Mucosa of gallbladder (tissue), 1 donor: ENCODE measurements around the gene TMEM156. TPM values are rescaled to one million over a fixed set of nuclear protein-coding genes. Genes with fewer than 3 reads are reported as not detected.
A peak's percentile ranks its signal among the peaks of the same experiment; 100 is the strongest.
"Not testable (repeated sequence)": the region's sequence is repeated elsewhere in the genome, so short reads cannot be mapped to it uniquely, and the experiment has no call there.

Source experiments
- DNase-seq: peaks from one replicate; pipeline ENCODE4 v3.0.0-alpha.2; 2020; ENCODE audit warnings: low spot score
- total RNA-seq: library from RNA; stranded (reverse); gene quantifications from one replicate; pipeline ENCODE4 v1.2.1, GENCODE V29; 2021
- donor health status: DM: no; HTN: no; CAD: no.

TMEM156 gene
- total RNA-seq, 1 donor from 2014 or later: 3.3 TPM

DNA sequence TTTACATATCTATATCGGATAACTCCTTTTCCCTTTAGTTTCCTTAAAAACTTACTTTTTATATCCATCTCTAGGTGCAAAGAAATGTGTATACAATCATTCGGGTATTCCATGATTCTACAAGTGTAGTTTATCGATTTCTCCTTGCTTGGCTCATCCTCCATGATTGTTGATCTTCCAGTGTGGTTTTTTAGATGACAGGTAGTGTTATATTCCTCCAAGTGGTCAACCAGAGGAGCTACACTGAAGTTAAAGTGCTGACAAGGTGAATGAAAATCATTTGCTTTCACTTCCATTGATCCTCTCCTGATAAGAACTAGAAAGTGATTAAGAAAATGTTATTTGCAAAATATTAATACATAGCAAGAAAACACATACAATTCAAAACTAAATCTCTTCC lies 38.5 kb downstream of the TMEM156 start:
- DNase-seq: no peak

DNA sequence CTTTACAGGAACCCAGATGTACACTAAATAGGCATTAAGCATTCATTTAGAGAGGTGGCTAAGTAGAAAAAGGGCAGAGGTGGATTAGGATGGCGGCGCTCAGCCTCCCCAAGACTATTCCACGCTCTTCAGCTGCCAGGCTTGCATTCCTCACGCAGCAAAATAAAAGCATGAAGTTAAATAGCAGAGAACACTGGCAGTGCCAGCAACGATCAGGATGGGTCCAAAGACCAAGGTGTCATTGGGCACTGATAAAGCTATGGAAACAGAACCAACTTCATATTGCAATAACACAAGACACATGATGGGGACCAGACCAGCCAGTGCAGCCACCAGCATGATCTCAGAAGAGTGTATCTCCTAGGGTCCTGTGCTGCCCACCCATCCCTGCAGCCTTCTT lies 42.0 kb downstream of the TMEM156 start:
- peak; percentile 23 for DNase-seq

DNA sequence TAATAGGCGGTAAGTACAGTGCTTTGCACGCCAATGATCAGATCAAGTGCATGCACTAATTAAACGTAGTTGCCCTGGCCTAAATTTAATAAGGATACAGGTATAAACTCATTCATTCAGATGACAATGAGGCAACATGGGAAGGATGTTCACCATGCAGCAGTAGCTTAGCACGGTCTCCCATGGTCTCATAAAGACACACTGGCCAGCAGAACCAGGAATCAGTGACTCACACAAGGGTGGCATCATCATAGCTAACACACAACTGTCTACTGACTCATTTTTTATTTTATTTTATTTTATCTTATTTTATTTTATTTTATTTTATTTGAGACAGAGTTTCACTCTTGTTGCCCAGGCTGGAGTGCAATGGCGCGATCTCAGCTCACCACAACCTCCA lies 42.7 kb downstream of the TMEM156 start:
- DNase-seq: no peak

DNA sequence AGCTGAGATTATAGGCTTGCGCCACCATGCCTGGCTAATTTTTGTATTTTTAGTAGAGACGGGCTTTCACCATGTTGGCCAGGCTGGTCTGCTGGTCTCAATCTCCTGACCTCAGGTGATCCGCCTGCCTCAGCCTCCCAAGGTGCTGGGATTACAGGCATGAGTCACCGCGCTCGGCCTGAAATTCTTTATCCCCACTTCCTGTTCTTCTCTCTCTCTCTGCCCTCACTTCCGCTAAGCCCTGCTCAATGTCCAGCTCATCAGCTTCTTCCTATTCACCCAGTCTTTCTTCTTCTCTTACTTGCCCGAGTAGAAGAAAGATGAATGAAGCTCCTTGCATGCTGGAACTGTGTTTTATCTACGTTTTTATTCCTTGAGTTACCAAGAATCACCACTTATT lies 43.9 kb downstream of the TMEM156 start:
- not testable (repeated sequence) for DNase-seq

DNA sequence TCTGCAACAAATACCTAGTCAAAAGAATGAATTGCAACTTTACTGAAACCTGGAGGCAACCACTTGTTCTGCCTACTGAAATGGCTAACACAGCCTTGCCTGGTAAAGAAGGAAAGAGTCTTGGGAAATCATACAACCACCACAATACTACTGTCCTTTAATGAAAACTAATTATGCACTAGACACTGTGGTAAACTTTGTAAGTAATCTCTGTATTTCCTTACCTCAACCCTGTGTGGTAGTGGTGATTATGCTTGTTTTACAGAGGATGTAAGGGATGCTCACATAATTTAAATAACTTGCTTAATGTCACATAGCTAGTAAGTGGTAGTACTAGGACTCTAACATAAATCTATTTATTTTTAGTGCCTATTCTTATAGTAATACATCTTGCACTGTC lies 44.7 kb downstream of the TMEM156 start:
- DNase-seq: no peak

DNA sequence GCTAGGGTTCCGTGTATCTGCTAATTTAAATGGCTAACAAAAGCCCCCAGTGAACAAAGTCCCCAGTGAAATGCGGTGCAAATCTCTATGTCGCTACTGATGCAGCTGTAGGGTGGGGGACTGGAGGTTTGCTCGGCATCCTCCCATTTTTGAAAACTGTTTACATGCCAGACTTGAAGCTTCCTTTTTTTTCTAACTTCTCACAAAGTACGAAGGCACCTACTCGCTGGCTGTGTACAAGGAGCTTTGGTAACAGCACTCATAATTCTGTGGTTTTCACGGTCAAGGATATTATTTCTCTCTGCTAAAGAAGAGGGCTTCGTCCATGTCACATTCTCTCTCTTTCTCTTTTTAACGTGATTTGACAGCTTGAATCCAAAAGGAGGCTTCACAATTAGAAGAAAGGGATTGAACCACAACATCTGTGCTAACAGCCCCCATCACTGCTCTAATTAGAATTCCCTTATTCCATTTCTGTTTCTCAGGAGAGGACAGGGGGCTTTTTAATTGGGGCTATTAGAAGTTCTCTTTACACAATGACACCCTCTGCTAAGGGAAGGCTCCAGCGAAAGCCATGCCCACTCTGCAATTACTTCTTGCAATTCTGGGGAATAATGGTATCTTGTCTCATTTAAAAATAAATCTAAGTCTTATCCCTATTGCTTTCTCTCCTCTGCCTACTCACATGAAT lies 46.7 kb downstream of the TMEM156 start:
- DNase-seq: no peak

DNA sequence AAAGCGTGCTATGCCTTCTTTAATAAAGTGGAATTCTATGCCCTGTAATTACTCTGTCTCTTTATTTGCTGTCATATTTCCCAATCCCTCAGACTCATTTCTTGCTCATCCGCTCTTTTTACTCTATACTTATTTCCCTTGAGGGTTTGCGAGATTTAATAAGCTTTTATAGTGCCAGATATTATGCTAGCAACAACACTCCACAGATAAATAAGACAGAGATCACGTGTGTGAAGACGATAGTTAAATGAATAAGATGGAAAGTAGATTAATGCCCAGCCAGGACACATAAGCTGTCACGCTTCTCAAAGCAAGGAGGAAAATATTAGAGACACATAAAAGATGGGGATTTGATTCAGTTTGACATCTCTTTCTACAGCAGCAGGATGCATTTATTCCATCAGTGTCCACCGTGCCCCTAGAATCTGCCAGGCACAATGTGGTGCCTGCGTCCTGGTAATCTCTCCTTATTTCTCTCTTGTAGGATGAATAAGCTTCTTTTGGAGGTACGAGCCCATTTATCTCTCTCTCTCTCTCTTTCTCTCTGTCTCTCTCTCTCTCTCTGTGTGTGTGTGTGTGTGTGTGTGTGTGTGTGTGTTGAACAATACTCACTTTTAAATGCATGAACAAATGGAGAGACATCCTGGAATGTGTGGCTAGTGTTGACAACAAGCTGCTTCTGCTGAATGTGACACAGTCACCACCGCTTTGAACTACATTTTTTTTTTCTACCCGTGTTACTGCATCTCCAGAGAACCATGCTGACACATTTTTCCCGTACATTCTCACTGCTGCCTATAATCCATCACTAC lies 48.2 kb downstream of the TMEM156 start:
- DNase-seq: no peak

DNA sequence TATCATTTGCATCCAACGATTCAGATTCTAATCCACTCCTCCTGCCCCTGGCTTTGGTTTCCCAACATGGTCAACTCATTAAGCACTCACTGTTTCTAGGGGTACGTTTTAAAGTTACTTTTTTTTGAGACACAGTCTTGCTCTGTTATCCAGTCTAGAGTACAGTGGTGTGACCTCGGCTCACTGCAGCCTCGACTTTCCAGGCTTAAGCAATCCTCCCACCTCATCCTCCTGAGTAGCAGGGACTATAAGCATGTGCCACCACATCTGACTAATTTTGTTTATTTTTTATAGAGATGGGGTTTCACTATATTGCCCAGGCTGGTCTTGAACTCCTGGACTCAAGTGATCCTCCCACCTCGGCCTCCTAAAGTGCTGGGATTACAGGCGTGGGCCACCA lies 48.9 kb downstream of the TMEM156 start:
- DNase-seq: no peak

DNA sequence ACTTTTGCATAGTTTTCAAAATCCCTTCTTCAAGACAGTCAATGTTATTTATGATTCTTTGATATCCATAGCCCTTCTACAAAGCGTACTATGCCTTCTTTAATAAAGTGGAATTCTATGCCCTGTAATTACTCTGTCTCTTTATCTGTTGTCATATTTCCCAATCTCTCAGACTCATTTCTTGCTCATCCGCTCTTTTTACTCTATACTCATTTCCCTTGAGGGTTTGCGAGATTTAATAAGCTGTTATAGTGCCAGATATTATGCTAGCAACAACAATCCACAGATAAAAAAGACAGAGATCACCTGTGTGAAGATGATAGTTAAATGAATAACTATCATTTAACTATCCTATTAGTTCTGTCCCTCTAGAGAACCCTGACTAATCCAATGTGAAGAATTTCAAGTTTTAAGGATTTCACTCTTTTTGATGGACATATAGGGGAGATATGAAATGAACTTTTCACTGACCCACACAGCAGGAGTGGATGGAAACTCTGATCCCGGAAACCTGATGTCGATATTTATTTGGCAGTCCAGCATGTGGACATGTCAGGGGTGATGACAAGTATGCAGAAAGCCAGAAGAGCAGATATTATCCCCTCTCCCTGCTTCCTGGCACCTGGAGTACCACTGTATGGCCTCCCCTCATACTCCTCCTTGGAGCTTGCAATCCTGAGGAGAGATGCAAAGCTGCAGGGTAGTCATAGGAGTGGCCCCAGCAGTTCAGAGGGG lies 49.7 kb downstream of the TMEM156 start:
- DNase-seq: no peak

DNA sequence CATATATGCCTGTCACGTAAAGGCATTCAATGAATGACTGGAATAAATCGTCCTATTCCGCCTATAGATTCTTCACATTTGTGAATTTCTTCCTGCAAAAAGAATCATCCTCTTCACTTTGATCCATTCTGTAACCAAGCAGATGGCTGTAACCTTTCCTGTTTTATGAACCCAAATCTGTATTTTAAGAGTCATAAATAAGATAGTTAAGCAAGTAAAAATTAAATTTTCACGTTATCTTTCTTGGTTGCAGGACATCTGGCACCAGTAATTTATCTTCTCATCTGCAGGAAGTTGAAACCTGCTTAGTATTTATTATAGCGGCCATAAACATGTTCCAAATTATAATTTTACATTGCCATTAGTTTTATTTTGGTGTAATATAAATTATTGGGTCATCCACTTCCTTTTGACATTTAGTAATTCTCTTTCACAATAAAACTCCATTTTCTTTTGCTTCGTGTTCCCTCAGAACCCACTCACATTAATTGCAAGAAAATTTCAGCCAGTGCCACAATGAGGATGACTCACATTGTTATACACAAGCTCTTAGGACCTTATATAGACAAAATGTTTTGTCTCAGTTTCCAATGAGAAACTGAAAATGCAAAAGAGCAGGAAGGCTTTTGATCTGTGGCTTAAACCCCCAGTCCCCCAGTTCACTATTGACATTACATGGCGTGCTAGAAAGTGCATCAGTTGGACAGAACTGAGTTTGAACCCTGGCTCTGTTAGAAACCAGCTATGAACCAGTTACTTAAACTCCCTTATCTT lies 51.1 kb downstream of the TMEM156 start:
- no peak for DNase-seq

DNA sequence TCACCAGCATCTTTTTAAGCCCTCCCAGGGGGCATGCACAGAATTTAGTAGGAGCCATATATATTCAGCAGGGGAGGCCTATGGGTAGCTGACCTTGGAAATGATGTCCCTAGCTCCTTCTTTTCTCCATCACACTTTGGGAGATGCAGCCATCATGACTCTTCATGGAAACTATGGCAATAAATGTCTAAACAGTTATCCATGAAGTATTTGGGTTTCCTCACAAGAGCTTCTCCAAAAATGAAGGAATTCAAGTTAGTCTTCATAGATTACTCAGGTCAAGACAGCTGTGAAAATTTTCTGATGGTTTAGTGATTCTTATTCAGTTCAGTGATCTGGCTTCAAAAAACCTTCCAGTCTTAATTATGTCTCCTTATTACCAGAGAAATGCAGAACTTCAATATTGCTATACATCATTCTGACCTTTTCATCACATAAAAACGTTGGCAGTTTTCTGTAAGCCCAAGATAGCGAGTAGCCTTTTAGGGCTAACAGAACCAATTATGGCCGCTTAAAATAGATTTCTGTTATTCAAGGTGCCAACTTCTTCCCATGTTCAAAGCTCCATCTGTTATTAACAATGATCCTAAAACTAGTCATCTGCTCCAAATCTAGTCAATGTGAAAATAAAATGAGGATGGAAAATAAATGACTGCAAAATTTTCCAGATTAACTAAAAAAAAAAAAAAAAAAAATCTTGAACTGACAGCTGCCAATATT lies 52.5 kb downstream of the TMEM156 start:
- DNase-seq: no peak

DNA sequence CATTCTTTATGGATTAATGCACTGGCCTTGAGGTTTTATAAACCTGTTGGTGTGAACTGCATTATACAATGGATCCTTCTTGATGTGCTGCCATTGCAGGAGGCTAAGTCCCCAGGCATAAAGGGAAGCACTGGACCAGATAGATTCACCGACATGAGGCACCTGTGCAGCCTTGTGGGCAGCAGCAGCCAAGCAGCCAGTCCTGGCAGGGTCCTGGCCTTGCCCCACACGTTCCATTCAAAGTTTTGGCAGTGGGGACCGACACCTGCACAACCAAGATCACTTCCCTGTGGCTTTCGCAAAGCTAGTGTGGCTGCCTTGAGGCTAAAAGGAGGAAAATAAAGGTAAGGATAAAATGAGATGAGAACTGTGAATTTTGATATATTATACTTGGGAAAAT lies 53.1 kb downstream of the TMEM156 start:
- DNase-seq: no peak

DNA sequence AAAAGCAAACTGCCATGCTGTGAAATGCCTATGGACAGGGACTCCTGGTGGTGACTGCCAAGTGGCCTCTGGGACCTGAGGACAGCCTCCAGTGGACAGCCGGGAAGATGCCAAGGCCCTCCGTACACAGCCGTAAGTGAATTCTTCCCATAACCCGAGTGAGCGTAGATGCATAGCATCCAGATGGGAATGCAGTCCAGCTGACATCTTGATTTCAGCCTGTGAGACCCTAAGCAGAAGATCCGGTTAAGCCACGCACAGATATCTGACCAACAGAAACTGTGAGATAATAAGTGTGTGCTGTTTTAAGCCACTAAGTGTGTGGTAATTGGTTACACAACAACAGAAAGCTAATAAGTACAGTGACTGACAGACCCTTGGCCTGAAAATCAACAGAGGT lies 55.9 kb downstream of the TMEM156 start:
- no peak for DNase-seq

DNA sequence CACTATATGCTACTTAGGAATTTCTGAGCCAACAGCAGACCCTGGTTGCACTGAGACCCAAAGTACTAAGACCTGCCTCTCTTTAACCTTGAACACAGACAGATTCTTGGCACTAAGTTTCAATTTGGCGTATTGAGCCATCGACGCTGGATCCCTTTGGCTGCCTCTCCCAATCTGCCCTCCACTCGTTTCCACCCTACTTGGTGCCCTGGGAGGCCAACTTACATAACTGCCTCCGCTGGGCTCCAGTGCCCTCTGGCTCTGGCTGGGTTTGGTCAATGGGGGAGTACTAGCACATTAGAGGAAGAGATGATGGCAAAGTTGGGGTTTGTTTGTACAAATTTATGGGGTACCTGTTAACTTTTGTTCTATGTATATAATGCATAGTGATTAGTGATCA lies 63.5 kb downstream of the TMEM156 start:
- DNase-seq: no peak

DNA sequence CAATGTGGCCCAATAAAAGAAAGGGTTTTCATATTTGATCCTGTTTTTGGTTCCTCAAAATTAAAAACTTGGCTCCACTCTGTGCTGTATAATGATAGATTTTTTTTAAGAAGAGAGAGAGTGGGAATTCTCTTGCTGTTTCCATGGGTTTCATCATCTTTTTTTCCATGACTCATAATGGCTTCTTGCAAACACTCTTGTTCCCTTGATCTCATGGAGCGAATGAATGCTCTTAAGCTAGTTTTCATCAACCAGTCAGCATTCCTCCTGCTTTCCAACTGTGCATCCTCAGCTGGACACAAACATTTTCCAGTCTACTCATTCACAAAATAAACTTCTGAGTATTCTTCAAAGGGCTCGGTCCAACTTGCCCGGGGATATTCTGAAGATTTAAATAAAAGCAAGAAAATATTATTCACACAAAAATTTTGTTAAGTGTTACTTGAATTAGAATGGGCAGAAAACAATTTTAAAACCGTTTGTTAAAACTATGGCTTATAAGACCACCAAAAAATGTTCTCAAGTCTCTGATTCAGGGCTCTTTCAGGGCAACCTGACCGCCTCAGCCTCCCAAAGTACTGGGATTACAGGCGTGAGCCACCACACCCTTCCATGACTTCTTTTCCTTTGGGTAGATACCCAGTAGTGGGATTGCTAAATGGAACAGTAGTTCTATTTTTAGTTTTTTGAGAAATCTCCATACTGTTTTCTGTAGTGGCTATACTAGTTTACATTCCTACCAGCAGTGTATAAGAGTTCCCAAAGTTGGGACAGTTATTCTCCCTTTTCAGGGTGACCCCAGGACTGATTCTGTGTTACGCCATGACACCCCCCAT lies 64.7 kb downstream of the TMEM156 start:
- peak; percentile 38 for DNase-seq

DNA sequence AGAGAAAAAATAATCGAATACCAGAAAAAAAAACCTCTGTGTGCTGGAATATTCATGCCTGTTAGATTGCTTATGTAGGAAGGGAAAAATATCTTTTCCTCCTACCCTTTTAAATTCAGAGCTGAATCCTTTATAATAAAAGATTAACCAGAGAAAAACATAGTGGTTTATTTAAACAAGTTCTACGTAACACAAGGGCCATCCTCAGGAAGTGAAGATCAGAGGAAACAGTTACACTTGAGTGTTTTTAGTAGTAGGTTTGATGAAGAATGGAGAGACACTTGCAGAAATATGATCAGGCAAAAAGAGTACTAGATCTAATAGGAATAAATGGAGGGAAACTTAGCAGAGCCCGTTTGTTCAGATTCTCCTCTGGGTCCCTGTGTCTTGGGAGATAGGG lies 66.3 kb downstream of the TMEM156 start:
- no peak for DNase-seq

DNA sequence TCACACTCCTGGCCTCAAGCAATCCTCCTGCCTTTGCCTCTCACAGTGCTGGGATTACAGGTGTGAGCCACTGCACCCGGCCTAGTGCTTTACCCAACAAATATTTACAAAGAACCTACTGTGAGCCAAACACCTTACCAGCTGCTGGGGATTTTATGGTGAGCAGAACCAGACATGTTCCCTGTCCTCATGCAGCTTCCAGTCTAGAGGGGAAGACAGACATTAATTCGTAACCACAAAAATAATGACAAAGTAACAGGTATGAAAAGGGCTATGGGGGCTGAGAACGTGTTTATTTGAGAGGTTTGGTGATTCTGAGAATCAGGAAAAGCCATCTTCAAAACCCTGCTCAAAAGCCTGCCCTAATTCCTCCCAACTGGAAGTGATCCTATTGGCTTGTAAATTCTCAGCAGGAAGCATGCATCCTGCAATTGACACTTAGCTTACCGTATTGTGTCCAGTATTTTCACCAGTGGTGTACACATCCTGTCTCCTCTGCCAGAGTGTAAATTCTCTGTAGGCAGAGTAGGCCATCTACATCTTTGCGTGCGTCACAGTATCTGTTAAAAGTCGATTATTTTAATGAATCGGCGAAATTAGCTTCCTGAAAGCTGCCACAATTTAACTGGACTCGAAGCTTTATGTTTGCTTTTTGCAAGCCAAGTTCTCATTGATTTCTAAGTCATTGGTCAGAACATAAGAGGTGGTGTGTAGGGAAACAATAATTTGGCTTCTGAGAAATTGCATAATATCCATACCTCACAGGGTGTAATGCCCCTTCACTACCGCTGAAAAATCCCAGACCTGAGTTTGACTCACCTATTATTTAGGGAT lies 67.0 kb downstream of the TMEM156 start:
- DNase-seq: no peak

DNA sequence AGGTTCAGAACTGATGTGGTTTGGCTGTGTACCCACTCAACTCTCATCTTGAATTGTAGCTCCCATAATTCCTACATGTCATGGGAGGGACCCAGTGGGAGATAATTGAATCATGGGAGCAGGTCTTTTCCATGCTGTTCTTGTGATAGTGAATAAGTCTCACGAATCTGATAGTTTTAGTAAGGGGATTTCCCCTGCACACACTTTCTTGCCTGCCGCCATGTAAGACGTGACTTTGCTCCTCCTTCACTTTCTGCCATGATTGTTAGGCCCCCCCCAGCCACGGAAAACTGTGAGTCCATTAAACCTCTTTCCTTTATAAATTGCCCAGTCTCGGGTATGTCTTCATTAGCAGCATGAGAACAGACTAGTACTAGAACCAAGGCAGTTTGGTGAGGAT lies 73.0 kb downstream of the TMEM156 start:
- DNase-seq: not testable (repeated sequence)

DNA sequence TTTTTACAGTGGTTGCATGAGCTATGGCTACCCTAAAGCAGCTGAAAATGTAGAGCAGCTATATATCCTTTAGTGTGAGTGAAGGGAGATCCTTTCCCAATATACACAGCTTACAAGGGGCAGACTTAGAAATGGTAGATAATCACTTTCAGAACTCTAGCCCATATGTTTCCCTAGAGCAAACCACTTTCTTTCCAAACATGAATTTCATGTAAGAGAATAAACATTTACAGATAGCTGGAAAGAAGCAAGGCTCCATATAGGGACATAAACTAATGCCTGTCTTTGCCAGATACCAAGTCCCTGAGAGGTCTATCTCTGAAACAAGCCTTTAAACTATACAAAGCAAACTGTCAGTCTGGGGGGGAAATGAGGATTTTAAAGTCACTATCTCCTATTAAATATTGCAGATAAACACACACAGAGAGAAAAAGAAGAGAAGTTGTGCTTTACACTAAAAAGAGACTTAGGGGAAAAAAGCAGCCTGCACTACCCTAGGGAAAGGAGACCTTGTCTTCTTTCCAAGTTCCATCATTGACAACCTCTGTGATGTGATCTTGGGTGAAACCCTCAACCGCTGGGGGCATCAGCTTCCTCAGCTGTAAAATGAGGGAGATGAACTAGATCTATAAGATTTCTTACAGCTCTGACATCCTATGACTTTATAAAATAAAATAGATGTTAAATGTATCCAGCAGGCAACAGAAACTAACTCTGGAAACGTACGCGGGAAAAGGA lies 73.6 kb downstream of the TMEM156 start:
- DNase-seq: no peak
